GM23338 (cell line): Measurements from ENCODE around the gene GRM5. TPM values are rescaled to one million over a fixed set of nuclear protein-coding genes. Genes with fewer than 3 reads are reported as not detected.
"Not testable (repeated sequence)": the region's sequence is repeated elsewhere in the genome, so short reads cannot be mapped to it uniquely, and the experiment has no call there.

Source experiments
- ATAC-seq: fragments of 200-7000 bp; cut with Tn5 transposase; 3 replicates; pipeline ENCODE4 v1.9.1; 2020
- DNase-seq: peaks from one replicate; pipeline ENCODE4 v3.0.0-alpha.2; 2015; ENCODE audit warnings: low spot score
- H2AFZ ChIP-seq: fragments of 200-600 bp; sonication (generic); 2 replicates; pipeline ENCODE4 v1.8.0; 2016; ENCODE audit warnings: antibody characterized with exemption, mild to moderate bottlenecking, moderate library complexity
- H3F3A ChIP-seq: fragments of 200-600 bp; sonication (generic); replicated peaks from 2 replicates; pipeline ENCODE4 v1.8.0; 2017; ENCODE audit warnings: antibody characterized with exemption, mixed run types, low read depth
- H3K27ac ChIP-seq: fragments of 200-600 bp; sonication (generic); 2 replicates; pipeline ENCODE4 v1.6.1; 2016; ENCODE audit warnings: low read depth
- H3K27me3 ChIP-seq: fragments of 200-600 bp; sonication (generic); 2 replicates; pipeline ENCODE4 v1.8.0; 2016; ENCODE audit warnings: mild to moderate bottlenecking, mixed run types, moderate library complexity; ENCODE audit not compliant: insufficient read depth
- H3K36me3 ChIP-seq: fragments of 200-600 bp; sonication (generic); 2 replicates; pipeline ENCODE4 v1.8.0; 2016; ENCODE audit warnings: mild to moderate bottlenecking; ENCODE audit not compliant: insufficient read depth
- H3K4me1 ChIP-seq: fragments of 200-600 bp; sonication (generic); 2 replicates; pipeline ENCODE4 v1.8.0; 2016; ENCODE audit warnings: mild to moderate bottlenecking, moderate library complexity; ENCODE audit not compliant: insufficient read depth
- H3K4me2 ChIP-seq: fragments of 200-600 bp; sonication (generic); 2 replicates; pipeline ENCODE4 v1.7.1; 2017; ENCODE audit warnings: mixed run types
- H3K4me3 ChIP-seq: fragments of 200-600 bp; sonication (generic); 2 replicates; pipeline ENCODE4 v1.6.1; 2016; ENCODE audit warnings: mixed run types
- H3K79me2 ChIP-seq: fragments of 200-600 bp; sonication (generic); replicated peaks from 2 replicates; pipeline ENCODE4 v1.8.0; 2017; ENCODE audit warnings: mild to moderate bottlenecking; ENCODE audit not compliant: insufficient read depth
- H3K9me2 ChIP-seq: fragments of 200-600 bp; sonication (generic); 2 replicates; pipeline ENCODE4 v1.8.0; 2017; ENCODE audit not compliant: insufficient read depth
- H4K20me1 ChIP-seq: fragments of 200-600 bp; sonication (generic); replicated peaks from 2 replicates; pipeline ENCODE4 v1.8.0; 2017; ENCODE audit warnings: mild to moderate bottlenecking; ENCODE audit not compliant: insufficient read depth
- H3K27ac Mint-ChIP-seq: 2 replicates; pipeline ENCODE4 v1.8.0; 2020; ENCODE audit warnings: inconsistent platforms, mild to moderate bottlenecking, moderate library complexity, mixed read lengths
- H3K27me3 Mint-ChIP-seq: 3 replicates; pipeline ENCODE4 v1.8.0; 2022; ENCODE audit warnings: low read depth, mild to moderate bottlenecking, moderate library complexity, mixed read lengths, inconsistent platforms; ENCODE audit not compliant: insufficient read depth, poor library complexity
- H3K36me3 Mint-ChIP-seq: 3 replicates; pipeline ENCODE4 v1.8.0; 2021; ENCODE audit warnings: low read depth, mild to moderate bottlenecking, inconsistent platforms, moderate library complexity, mixed read lengths
- H3K4me1 Mint-ChIP-seq: 3 replicates; pipeline ENCODE4 v1.8.0; 2020; ENCODE audit warnings: mild to moderate bottlenecking, inconsistent platforms, mixed read lengths
- H3K4me3 Mint-ChIP-seq: 3 replicates; pipeline ENCODE4 v1.8.0; 2021; ENCODE audit warnings: moderate library complexity, mild to moderate bottlenecking, inconsistent platforms, mixed read lengths
- H3K9me3 Mint-ChIP-seq: 3 replicates; pipeline ENCODE4 v1.8.0; 2020; ENCODE audit warnings: moderate library complexity, mild to moderate bottlenecking, inconsistent platforms, mixed read lengths
- POLR2AphosphoS5 ChIP-seq: IDR thresholded peaks from 2 replicates; pipeline ENCODE4 v1.6.1; 2016; ENCODE audit warnings: antibody characterized with exemption, low read depth
- ZNF331 ChIP-seq: fragments of 250-450 bp; sonication (Bioruptor Pico); IDR thresholded peaks from 2 replicates; pipeline ENCODE4 v1.5.0; 2020; ENCODE audit warnings: low read depth, mild to moderate bottlenecking, moderate library complexity
- ZNF462 ChIP-seq: fragments of 250-450 bp; sonication (Bioruptor Pico); IDR thresholded peaks from 2 replicates; pipeline ENCODE4 v1.5.0; 2020; ENCODE audit warnings: mild to moderate bottlenecking, moderate library complexity
- polyA plus RNA-seq: library from polyadenylated mRNA; unstranded; fragments of >200 nt; fragmentation: Nextera tagmentation; extraction: Ambion mirVana; gene quantifications from 2 replicates; pipeline ENCODE4 v1.2.1, GENCODE V29; 2016
- total RNA-seq: library from RNA; depleted of rRNA; stranded (reverse); fragments of >200 nt; shearing (Covaris generic); gene quantifications from 2 replicates; pipeline ENCODE4 v1.2.3, GENCODE V29; 2014
- TF ChIP-seq, protein P1 (sequence below), 2 experiments: fragments of 200-600 bp in 1 of 2; sonication (generic) in 1 of 2; conservative IDR thresholded peaks; 2 replicates each; pipeline versions ENCODE4 v1.5.1 to v1.6.1; 2016 to 2017; ENCODE audit warnings: antibody characterized with exemption in 2 of 2, low read depth in 2 of 2, mild to moderate bottlenecking in 2 of 2, moderate library complexity in 1 of 2

The GRM5 gene
- total and polyA plus RNA-seq, 2 experiments from 2014 or later: 0.23 to 0.45 TPM

DNA sequence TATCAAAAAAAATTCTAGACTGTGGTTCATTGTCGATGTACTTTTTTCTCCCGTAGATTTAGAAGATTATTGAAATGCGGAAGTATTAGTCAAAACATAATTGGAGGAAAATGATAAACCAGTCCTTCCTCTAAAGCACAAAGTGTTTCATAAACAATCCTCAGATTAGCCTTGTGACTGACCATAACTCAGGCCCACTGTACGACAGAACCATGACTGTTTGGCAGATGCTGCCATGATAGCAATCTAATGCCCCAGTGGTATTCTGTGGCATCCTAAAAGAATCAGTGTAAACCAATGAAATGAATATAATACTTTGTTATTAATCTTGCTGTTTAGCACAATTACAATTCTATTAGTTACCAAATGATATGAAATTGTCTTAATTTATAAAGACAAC lies 601.3 kb downstream of the GRM5 start:
- no peak overlapping the region for H3K27ac Mint-ChIP-seq
- DNase-seq: no peak
- H3K36me3 Mint-ChIP-seq: peaks cover 17% of the 10 kb centered on the region; the same call in 2 of the 3 replicates
- no peaks in the 10 kb centered on the region for H3K79me2 ChIP-seq
- H4K20me1 ChIP-seq: no peaks in the 10 kb centered on the region
- H3K4me2 ChIP-seq: no peak overlapping the region
- no peaks in the 10 kb centered on the region for H3K9me2 ChIP-seq
- no peak for ATAC-seq
- H3K4me3 ChIP-seq: no peak overlapping the region
- peaks cover 3% of the 10 kb centered on the region for H3K27me3 Mint-ChIP-seq
- no peak overlapping the region for H3K27ac ChIP-seq
- no peak overlapping the region for H2AFZ ChIP-seq
- H3K9me3 Mint-ChIP-seq: peaks cover 25% of the 10 kb centered on the region
- H3K27me3 ChIP-seq: no peaks in the 10 kb centered on the region
- H3K4me1 ChIP-seq: no peaks in the 10 kb centered on the region
- H3F3A ChIP-seq: no peaks in the 10 kb centered on the region
- H3K36me3 ChIP-seq: no peaks in the 10 kb centered on the region
- H3K4me3 Mint-ChIP-seq: no peak overlapping the region
- TF ChIP-seq ZNF331 (CRISPR knock-in tag): no peak
- H3K4me1 Mint-ChIP-seq: no peaks in the 10 kb centered on the region

GRCh38 chr11:88463301-88463700 lies 602.5 kb downstream of the GRM5 start:
- H3K4me2 ChIP-seq, H4K20me1 ChIP-seq, H3F3A ChIP-seq, H3K4me3 Mint-ChIP-seq, ATAC-seq, H3K4me1 ChIP-seq, H3K79me2 ChIP-seq, DNase-seq, H3K36me3 ChIP-seq, H2AFZ ChIP-seq, H3K27me3 Mint-ChIP-seq, H3K27ac Mint-ChIP-seq, H3K9me2 ChIP-seq, H3K4me3 ChIP-seq, H3K27me3 ChIP-seq, H3K4me1 Mint-ChIP-seq, H3K27ac ChIP-seq: not testable (repeated sequence)
- Mint-ChIP-seq H3K36me3 (peaks cover 22% of the 10 kb centered on the region; the same call in 2 of the 3 replicates), H3K9me3 (peaks cover 32% of the 10 kb centered on the region)

- DNase-seq, H3F3A ChIP-seq, H3K4me1 Mint-ChIP-seq, H3K9me2 ChIP-seq, H3K27me3 Mint-ChIP-seq, H3K4me3 Mint-ChIP-seq, ATAC-seq, H3K36me3 Mint-ChIP-seq, H3K36me3 ChIP-seq, H3K79me2 ChIP-seq, H2AFZ ChIP-seq, H3K4me3 ChIP-seq, H3K4me2 ChIP-seq, H3K27ac Mint-ChIP-seq, H3K27ac ChIP-seq, H3K27me3 ChIP-seq, H4K20me1 ChIP-seq, H3K4me1 ChIP-seq: not testable (repeated sequence)
- H3K9me3 Mint-ChIP-seq: peaks cover 17% of the 10 kb centered on the region
These were observed 607.7 kb downstream of the GRM5 start for GRCh38 chr11:88458047-88458446.

GRCh38 chr11:88455974-88456373 lies 609.8 kb downstream of the GRM5 start:
- no peak overlapping the region for H2AFZ ChIP-seq
- H3K27ac ChIP-seq: no peak overlapping the region
- H3K4me1 Mint-ChIP-seq: peaks cover 6% of the 10 kb centered on the region; the same call in 2 of the 3 replicates
- no peak overlapping the region for H3K27ac Mint-ChIP-seq
- H3F3A ChIP-seq: no peaks in the 10 kb centered on the region
- no peak overlapping the region for H3K4me3 Mint-ChIP-seq
- H3K9me2 ChIP-seq: no peaks in the 10 kb centered on the region
- no peaks in the 10 kb centered on the region for H3K27me3 ChIP-seq
- no peaks in the 10 kb centered on the region for H3K36me3 ChIP-seq
- no peaks in the 10 kb centered on the region for H3K27me3 Mint-ChIP-seq
- H3K36me3 Mint-ChIP-seq: peaks cover 6% of the 10 kb centered on the region; the same call in 1 of the 3 replicates
- peaks cover 8% of the 10 kb centered on the region for H3K9me3 Mint-ChIP-seq
- ATAC-seq (no peak), DNase-seq (no peak)
- no peak overlapping the region for H3K4me3 ChIP-seq
- no peaks in the 10 kb centered on the region for H3K79me2 ChIP-seq
- H3K4me1 ChIP-seq: peaks cover 7% of the 10 kb centered on the region; the same call in 1 of the 2 replicates
- no peaks in the 10 kb centered on the region for H4K20me1 ChIP-seq
- no peak overlapping the region for H3K4me2 ChIP-seq
- no peak for TF ChIP-seq ZNF462 (CRISPR knock-in tag)
- TF ChIP-seq POLR2AphosphoS5: no peak
- TF ChIP-seq, protein P1, sequence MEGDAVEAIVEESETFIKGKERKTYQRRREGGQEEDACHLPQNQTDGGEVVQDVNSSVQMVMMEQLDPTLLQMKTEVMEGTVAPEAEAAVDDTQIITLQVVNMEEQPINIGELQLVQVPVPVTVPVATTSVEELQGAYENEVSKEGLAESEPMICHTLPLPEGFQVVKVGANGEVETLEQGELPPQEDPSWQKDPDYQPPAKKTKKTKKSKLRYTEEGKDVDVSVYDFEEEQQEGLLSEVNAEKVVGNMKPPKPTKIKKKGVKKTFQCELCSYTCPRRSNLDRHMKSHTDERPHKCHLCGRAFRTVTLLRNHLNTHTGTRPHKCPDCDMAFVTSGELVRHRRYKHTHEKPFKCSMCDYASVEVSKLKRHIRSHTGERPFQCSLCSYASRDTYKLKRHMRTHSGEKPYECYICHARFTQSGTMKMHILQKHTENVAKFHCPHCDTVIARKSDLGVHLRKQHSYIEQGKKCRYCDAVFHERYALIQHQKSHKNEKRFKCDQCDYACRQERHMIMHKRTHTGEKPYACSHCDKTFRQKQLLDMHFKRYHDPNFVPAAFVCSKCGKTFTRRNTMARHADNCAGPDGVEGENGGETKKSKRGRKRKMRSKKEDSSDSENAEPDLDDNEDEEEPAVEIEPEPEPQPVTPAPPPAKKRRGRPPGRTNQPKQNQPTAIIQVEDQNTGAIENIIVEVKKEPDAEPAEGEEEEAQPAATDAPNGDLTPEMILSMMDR (conservative IDR thresholded peaks at IDR 0.05; ENCODE audit: low read depth in 2 of 2): no peak
